Measurements from ENCODE around the gene ELMO3. TPM values are rescaled to one million over a fixed set of nuclear protein-coding genes. Genes with fewer than 3 reads are reported as not detected.
A peak's percentile ranks its signal among the peaks of the same experiment; 100 is the strongest.

The ELMO3 gene
- total and polyA plus RNA-seq, 8 donors, result 14.6 to 52.4 (median 23.6) TPM

GRCh38 chr16:67161595-67162058 lies 37.3 kb upstream of the ELMO3 start:
- TF ChIP-seq CTCF (IDR thresholded peaks at IDR 0.05), result no peak
- DNase-seq (peak in 4 of 6 donors; percentile 24 to 82 (median 54)), FAIRE-seq (no peak), ATAC-seq (no peak)
- Histone ChIP-seq H3K9me3 (no peaks in the 10 kb centered on the region), H3K4me1 (peaks cover 0 to 23% (median 5%) of the 10 kb centered on the region in 3 donors), H3K27me3 (no peaks in the 10 kb centered on the region), H3K36me3 (no peaks in the 10 kb centered on the region), H3K4me3 (no peak overlapping the region), H3K27ac (no peak overlapping the region)
- intact Hi-C loops (cut with DNase I), result loop anchor here in 1 of 3 donors (10.0 kb wide), 1 partner anchor 187 kb away; no protein-coding TSS in a partner anchor
- 64 to 69% methylated on average over 25 of the region's 25 CpGs for WGBS, 2 donors

GRCh38 chr16:67162506-67163163 lies 36.3 kb upstream of the ELMO3 start:
- TF ChIP-seq CTCF (IDR thresholded peaks at IDR 0.05), result no peak
- no peak overlapping the region for H3K27ac ChIP-seq
- 60 to 69% methylated on average over 44 of the region's 44 CpGs for WGBS, 2 donors
- H3K27me3 ChIP-seq, result no peaks in the 10 kb centered on the region
- H3K9me3 ChIP-seq, result no peaks in the 10 kb centered on the region
- peak overlapping the region in 1 of 4 donors; percentile 27 for H3K4me3 ChIP-seq
- no peak for FAIRE-seq
- no peak for ATAC-seq
- no peaks in the 10 kb centered on the region for H3K36me3 ChIP-seq
- intact Hi-C loops (cut with DNase I), result loop anchor here in 1 of 3 donors (10.0 kb wide), 1 partner anchor 188 kb away; no protein-coding TSS in a partner anchor
- peaks cover 0 to 23% (median 5%) of the 10 kb centered on the region in 3 donors for H3K4me1 ChIP-seq
- DNase-seq, result peak in 3 of 6 donors; percentile 4 to 61 (median 35)

GRCh38 chr16:67163164-67163998 lies 35.5 kb upstream of the ELMO3 start:
- Histone ChIP-seq H3K4me3 (peak overlapping the region in 2 of 4 donors; percentile 17 to 27), H3K27me3 (no peaks in the 10 kb centered on the region), H3K27ac (no peak overlapping the region), H3K9me3 (no peaks in the 10 kb centered on the region), H3K36me3 (no peaks in the 10 kb centered on the region), H3K4me1 (peaks cover 0 to 18% (median 5%) of the 10 kb centered on the region in 3 donors)
- FAIRE-seq (no peak), ATAC-seq (peak in 2 of 4 donors; percentile 2 to 6), DNase-seq (peak in 3 of 6 donors; percentile 54 to 79 (median 62))
- TF ChIP-seq CTCF (IDR thresholded peaks at IDR 0.05), result no peak
- intact Hi-C loops (cut with DNase I), result loop anchor here in 1 of 3 donors (10.0 kb wide), 1 partner anchor 189 kb away; no protein-coding TSS in a partner anchor
- 50 to 59% methylated on average over 97 to 99 of the region's 99 CpGs for WGBS, 2 donors

- peak overlapping the region in 1 of 4 donors; percentile 27 for H3K4me3 ChIP-seq
- peak in 4 of 6 donors; percentile 20 to 78 (median 48) for DNase-seq
- intact Hi-C loops (cut with DNase I), result loop anchor here in 1 of 3 donors (10.0 kb wide), 1 partner anchor 189 kb away; no protein-coding TSS in a partner anchor
- H3K36me3 ChIP-seq, result no peaks in the 10 kb centered on the region
- H3K27me3 ChIP-seq, result no peaks in the 10 kb centered on the region
- H3K9me3 ChIP-seq, result no peaks in the 10 kb centered on the region
- no peak overlapping the region for H3K27ac ChIP-seq
- no peak for TF ChIP-seq CTCF (IDR thresholded peaks at IDR 0.05)
- H3K4me1 ChIP-seq, result peaks cover 0 to 11% (median 5%) of the 10 kb centered on the region in 3 donors
- 29 to 36% methylated on average over 32 to 34 of the region's 34 CpGs for WGBS, 2 donors
- FAIRE-seq, result no peak
- ATAC-seq, result no peak
Measured at GRCh38 chr16:67163999-67164558, 34.9 kb upstream of the ELMO3 start.

Data from pancreas (tissue), 10 donors.